GM15510 (cell line): ENCODE measurements around the gene JPH2.

Source experiments
- POLR2A ChIP-seq: IDR thresholded peaks from 3 replicates; pipeline ENCODE4 v1.6.1; 2011; ENCODE audit warnings: borderline replicate concordance; ENCODE audit not compliant: insufficient read length; ENCODE audit errors: extremely low read depth

The JPH2 gene

GRCh38 chr20:44115181-44115580 is 71.8 kb downstream of the JPH2 start:
- TF ChIP-seq POLR2A = no peak

- no peak for TF ChIP-seq POLR2A
Measured at GRCh38 chr20:44113618-44114376, 73.2 kb downstream of the JPH2 start.

GRCh38 chr20:44112889-44113617 is 73.9 kb downstream of the JPH2 start:
- TF ChIP-seq POLR2A = no peak

GRCh38 chr20:44112456-44112855 is 74.5 kb downstream of the JPH2 start:
- no peak for TF ChIP-seq POLR2A

GRCh38 chr20:44111712-44112335 is 75.2 kb downstream of the JPH2 start:
- no peak for TF ChIP-seq POLR2A

GRCh38 chr20:44110816-44111568 is 76.0 kb downstream of the JPH2 start:
- no peak for TF ChIP-seq POLR2A

- TF ChIP-seq POLR2A = no peak
Measured at GRCh38 chr20:44109951-44110361, 77.0 kb downstream of the JPH2 start.

GRCh38 chr20:44106615-44107014 is 80.4 kb downstream of the JPH2 start:
- no peak for TF ChIP-seq POLR2A

- no peak for TF ChIP-seq POLR2A
Measured at GRCh38 chr20:44104798-44105517, 82.0 kb downstream of the JPH2 start.

- no peak for TF ChIP-seq POLR2A
Measured at GRCh38 chr20:44102582-44102981, 84.4 kb downstream of the JPH2 start.

- TF ChIP-seq POLR2A = no peak
Measured at GRCh38 chr20:44099832-44100231, 87.2 kb downstream of the JPH2 start.

GRCh38 chr20:44098657-44099056 is 88.3 kb downstream of the JPH2 start:
- no peak for TF ChIP-seq POLR2A

- TF ChIP-seq POLR2A = no peak
Measured at GRCh38 chr20:44098256-44098630, 88.7 kb downstream of the JPH2 start.

- TF ChIP-seq POLR2A = no peak
Measured at GRCh38 chr20:44097521-44098255, 89.3 kb downstream of the JPH2 start.
